ENCODE results near the gene DLG5.

Gene DLG5

GRCh38 chr10:77793831-77794230 is 132.7 kb downstream of the DLG5 start:
- no peaks in the 10 kb centered on the region for H3K4me1 ChIP-seq (ENCODE audit: control insufficient read depth, insufficient read depth, low read length)
- no peak overlapping the region for H3K4me3 ChIP-seq (ENCODE audit: low read depth, low read length)
- ChIA-PET POLR2A (no interaction called here), CTCF (no interaction called here)
- H3K27ac ChIP-seq (ENCODE audit: extremely low read depth, low read depth, low read length), result no peak overlapping the region
- no peaks in the 10 kb centered on the region for H3K9me3 ChIP-seq (ENCODE audit: control insufficient read depth, insufficient read depth, low read depth, low read length)
- TF ChIP-seq ZNF16 (tag by site-specific recombination; IDR thresholded peaks at IDR 0.05; ENCODE audit: low read depth), result no peak
- no peak for TF ChIP-seq KLF16 (tag by site-specific recombination; IDR thresholded peaks at IDR 0.05)
- TF ChIP-seq KLF9 (tag by site-specific recombination; IDR thresholded peaks at IDR 0.05; ENCODE audit: low read depth), result no peak
- no peak for TF ChIP-seq ZNF791 (tag by site-specific recombination; IDR thresholded peaks at IDR 0.05)
- peaks cover 0 to 95% of the 10 kb centered on the region in 2 experiments; a peak in 1 of 3 replicates for H3K36me3 ChIP-seq (ENCODE audit: control insufficient read depth in 2 of 2, insufficient read depth in 1 of 2, low read length in 2 of 2)

DNA sequence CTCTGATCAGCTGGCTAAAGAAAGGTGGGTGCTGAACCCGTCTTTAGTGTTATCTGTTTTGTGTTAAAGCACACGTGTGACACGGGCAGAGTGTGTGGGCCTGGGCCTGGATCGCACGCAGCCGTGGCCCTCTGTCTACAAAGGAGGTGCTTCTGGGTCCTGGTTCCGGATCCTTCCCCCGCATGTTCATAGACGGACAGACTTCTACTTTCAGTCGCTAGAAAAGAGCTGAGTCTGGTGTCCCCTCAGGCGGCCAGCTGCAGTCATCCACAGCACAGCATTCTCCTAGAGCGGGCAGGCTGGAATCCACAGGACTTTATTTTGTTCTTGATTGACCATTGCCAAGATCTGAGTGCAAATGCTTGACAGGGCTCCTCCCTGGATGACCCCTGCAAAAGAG is 134.4 kb downstream of the DLG5 start:
- Histone ChIP-seq H3K36me3 (ENCODE audit: control insufficient read depth in 2 of 2, insufficient read depth in 1 of 2, low read length in 2 of 2) (peaks cover 0 to 91% of the 10 kb centered on the region in 2 experiments; a peak in 2 of 3 replicates), H3K4me3 (ENCODE audit: low read depth, low read length) (no peak overlapping the region), H3K27ac (ENCODE audit: extremely low read depth, low read depth, low read length) (no peak overlapping the region), H3K4me1 (ENCODE audit: control insufficient read depth, insufficient read depth, low read length) (no peaks in the 10 kb centered on the region), H3K9me3 (ENCODE audit: control insufficient read depth, insufficient read depth, low read depth, low read length) (no peaks in the 10 kb centered on the region)
- CTCF ChIA-PET, result no interaction called here
- POLR2A ChIA-PET, result interaction anchor here (0.5 kb wide), 1 partner anchor 113 kb away, joined by 3 read pairs; no protein-coding TSS in a partner anchor
- no peak for TF ChIP-seq ZXDB (tag by site-specific recombination; IDR thresholded peaks at IDR 0.05)
- no peak for TF ChIP-seq KLF7 (tag by site-specific recombination; IDR thresholded peaks at IDR 0.05; ENCODE audit: borderline replicate concordance)
- no peak for TF ChIP-seq ZNF239 (tag by site-specific recombination; IDR thresholded peaks at IDR 0.05)
- no peak for TF ChIP-seq HOXC10 (CRISPR knock-in tag; IDR thresholded peaks at IDR 0.05)

DNA sequence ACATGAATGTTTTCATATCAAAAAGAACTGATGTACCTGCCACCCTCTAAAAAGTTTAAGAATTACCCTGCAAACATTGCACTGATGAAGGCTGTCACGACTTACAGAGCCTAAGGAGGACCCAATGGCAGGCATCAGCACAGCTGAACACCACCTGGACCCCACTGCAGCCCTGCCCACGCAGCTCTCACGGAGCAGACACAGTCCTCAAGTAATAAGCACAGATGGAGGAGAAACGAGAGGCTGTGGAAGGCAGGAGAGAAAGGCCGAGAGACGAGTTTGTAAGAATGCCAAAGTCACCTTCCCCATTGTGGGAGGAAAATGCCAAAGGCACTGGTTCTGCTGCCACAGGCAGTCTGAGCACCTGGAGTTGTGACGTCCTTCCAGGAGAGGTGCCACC is 135.0 kb downstream of the DLG5 start:
- peaks cover 0 to 85% of the 10 kb centered on the region in 2 experiments; a peak in 2 of 3 replicates for H3K36me3 ChIP-seq (ENCODE audit: control insufficient read depth in 2 of 2, insufficient read depth in 1 of 2, low read length in 2 of 2)
- no peaks in the 10 kb centered on the region for H3K4me1 ChIP-seq (ENCODE audit: control insufficient read depth, insufficient read depth, low read length)
- ChIA-PET POLR2A (no interaction called here), CTCF (no interaction called here)
- H3K4me3 ChIP-seq (ENCODE audit: low read depth, low read length), result no peak overlapping the region
- no peaks in the 10 kb centered on the region for H3K9me3 ChIP-seq (ENCODE audit: control insufficient read depth, insufficient read depth, low read depth, low read length)
- no peak for TF ChIP-seq ZNF394 (tag by site-specific recombination; IDR thresholded peaks at IDR 0.05; ENCODE audit: borderline replicate concordance)
- no peak for TF ChIP-seq GLI4 (tag by site-specific recombination; IDR thresholded peaks at IDR 0.05)
- TF ChIP-seq, protein P1, sequence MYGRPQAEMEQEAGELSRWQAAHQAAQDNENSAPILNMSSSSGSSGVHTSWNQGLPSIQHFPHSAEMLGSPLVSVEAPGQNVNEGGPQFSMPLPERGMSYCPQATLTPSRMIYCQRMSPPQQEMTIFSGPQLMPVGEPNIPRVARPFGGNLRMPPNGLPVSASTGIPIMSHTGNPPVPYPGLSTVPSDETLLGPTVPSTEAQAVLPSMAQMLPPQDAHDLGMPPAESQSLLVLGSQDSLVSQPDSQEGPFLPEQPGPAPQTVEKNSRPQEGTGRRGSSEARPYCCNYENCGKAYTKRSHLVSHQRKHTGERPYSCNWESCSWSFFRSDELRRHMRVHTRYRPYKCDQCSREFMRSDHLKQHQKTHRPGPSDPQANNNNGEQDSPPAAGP (tag by site-specific recombination; IDR thresholded peaks at IDR 0.05), result no peak
- no peak for TF ChIP-seq ZBTB44 (tag by site-specific recombination; IDR thresholded peaks at IDR 0.05)
- no peak for TF ChIP-seq SETDB1 (IDR thresholded peaks at IDR 0.05; ENCODE audit: insufficient read length, low read length)
- no peak for TF ChIP-seq YY1 (tag by site-specific recombination; IDR thresholded peaks at IDR 0.05)
- TF ChIP-seq ZNF768 (tag by site-specific recombination; IDR thresholded peaks at IDR 0.05), result no peak
- H3K27ac ChIP-seq (ENCODE audit: extremely low read depth, low read depth, low read length), result no peak overlapping the region

GRCh38 chr10:77789861-77790260 is 136.7 kb downstream of the DLG5 start:
- Histone ChIP-seq H3K27ac (ENCODE audit: extremely low read depth, low read depth, low read length) (no peak overlapping the region), H3K4me3 (ENCODE audit: low read depth, low read length) (no peak overlapping the region), H3K9me3 (ENCODE audit: control insufficient read depth, insufficient read depth, low read depth, low read length) (no peaks in the 10 kb centered on the region), H3K36me3 (ENCODE audit: control insufficient read depth in 2 of 2, insufficient read depth in 1 of 2, low read length in 2 of 2) (peaks cover 0 to 69% of the 10 kb centered on the region in 2 experiments), H3K4me1 (ENCODE audit: control insufficient read depth, insufficient read depth, low read length) (no peaks in the 10 kb centered on the region)
- POLR2A ChIA-PET, result no interaction called here
- CTCF ChIA-PET, result interaction anchor here (0.6 kb wide), 1 partner anchor 49 kb away, joined by 4 read pairs; no protein-coding TSS in a partner anchor
- TF ChIP-seq, protein P2, sequence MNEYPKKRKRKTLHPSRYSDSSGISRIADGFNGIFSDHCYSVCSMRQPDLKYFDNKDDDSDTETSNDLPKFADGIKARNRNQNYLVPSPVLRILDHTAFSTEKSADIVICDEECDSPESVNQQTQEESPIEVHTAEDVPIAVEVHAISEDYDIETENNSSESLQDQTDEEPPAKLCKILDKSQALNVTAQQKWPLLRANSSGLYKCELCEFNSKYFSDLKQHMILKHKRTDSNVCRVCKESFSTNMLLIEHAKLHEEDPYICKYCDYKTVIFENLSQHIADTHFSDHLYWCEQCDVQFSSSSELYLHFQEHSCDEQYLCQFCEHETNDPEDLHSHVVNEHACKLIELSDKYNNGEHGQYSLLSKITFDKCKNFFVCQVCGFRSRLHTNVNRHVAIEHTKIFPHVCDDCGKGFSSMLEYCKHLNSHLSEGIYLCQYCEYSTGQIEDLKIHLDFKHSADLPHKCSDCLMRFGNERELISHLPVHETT (tag by site-specific recombination; IDR thresholded peaks at IDR 0.05), result no peak
- TF ChIP-seq ZNF530 (tag by site-specific recombination; IDR thresholded peaks at IDR 0.05; ENCODE audit: low read depth) (no peak), ZNF423 (tag by site-specific recombination; IDR thresholded peaks at IDR 0.05) (no peak), ZBTB7A (tag by site-specific recombination; IDR thresholded peaks at IDR 0.05; ENCODE audit: low read depth) (no peak), ZNF501 (tag by site-specific recombination; IDR thresholded peaks at IDR 0.05) (no peak), HOXA7 (CRISPR knock-in tag; IDR thresholded peaks at IDR 0.05; ENCODE audit: borderline replicate concordance) (no peak), ZNF221 (tag by site-specific recombination; IDR thresholded peaks at IDR 0.05; ENCODE audit: borderline replicate concordance) (no peak)
- TF ChIP-seq, protein P3, sequence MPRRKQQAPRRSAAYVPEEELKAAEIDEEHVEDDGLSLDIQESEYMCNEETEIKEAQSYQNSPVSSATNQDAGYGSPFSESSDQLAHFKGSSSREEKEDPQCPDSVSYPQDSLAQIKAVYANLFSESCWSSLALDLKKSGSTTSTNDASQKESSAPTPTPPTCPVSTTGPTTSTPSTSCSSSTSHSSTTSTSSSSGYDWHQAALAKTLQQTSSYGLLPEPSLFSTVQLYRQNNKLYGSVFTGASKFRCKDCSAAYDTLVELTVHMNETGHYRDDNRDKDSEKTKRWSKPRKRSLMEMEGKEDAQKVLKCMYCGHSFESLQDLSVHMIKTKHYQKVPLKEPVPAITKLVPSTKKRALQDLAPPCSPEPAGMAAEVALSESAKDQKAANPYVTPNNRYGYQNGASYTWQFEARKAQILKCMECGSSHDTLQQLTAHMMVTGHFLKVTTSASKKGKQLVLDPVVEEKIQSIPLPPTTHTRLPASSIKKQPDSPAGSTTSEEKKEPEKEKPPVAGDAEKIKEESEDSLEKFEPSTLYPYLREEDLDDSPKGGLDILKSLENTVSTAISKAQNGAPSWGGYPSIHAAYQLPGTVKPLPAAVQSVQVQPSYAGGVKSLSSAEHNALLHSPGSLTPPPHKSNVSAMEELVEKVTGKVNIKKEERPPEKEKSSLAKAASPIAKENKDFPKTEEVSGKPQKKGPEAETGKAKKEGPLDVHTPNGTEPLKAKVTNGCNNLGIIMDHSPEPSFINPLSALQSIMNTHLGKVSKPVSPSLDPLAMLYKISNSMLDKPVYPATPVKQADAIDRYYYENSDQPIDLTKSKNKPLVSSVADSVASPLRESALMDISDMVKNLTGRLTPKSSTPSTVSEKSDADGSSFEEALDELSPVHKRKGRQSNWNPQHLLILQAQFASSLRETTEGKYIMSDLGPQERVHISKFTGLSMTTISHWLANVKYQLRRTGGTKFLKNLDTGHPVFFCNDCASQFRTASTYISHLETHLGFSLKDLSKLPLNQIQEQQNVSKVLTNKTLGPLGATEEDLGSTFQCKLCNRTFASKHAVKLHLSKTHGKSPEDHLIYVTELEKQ (tag by site-specific recombination; IDR thresholded peaks at IDR 0.05; ENCODE audit: borderline replicate concordance), result no peak

Measured in HEK293 (cell line).